SK-N-MC (cell line): ENCODE results near the gene TRMO.
"Not testable (repeated sequence)": the region's sequence is repeated elsewhere in the genome, so short reads cannot be mapped to it uniquely, and the experiment has no call there.

Source experiments
- DNase-seq: peaks from one replicate; pipeline ENCODE4 v3.0.0-alpha.2; 2011; ENCODE audit warnings: low read depth, low spot score
- H3K27ac ChIP-seq: fragments of 200-600 bp; sonication (generic); 2 replicates; pipeline ENCODE4 v1.5.1; 2016; ENCODE audit warnings: mixed run types
- H3K36me3 ChIP-seq: fragments of 200-600 bp; sonication (generic); 2 replicates; pipeline ENCODE4 v1.6.1; 2017; ENCODE audit warnings: antibody characterized with exemption, low read length, mixed read lengths; ENCODE audit not compliant: insufficient read depth
- H3K4me3 ChIP-seq: fragments of 200-600 bp; sonication (generic); 2 replicates; pipeline ENCODE4 v1.5.1; 2016
- H3K9ac ChIP-seq: fragments of 200-600 bp; sonication (generic); 2 replicates; pipeline ENCODE4 v1.8.0; 2017; ENCODE audit warnings: mixed run types, mixed read lengths; ENCODE audit not compliant: insufficient read length
- H3K9me3 ChIP-seq: fragments of 200-600 bp; sonication (generic); 2 replicates; pipeline ENCODE4 v1.6.1; 2017; ENCODE audit warnings: low read depth, mild to moderate bottlenecking, antibody characterized with exemption, low read length, moderate library complexity, mixed read lengths
- EZH2 ChIP-seq: fragments of 200-600 bp; sonication (generic); IDR thresholded peaks from one replicate; pipeline ENCODE4 v1.6.1; 2017; ENCODE audit warnings: antibody characterized with exemption
- FOXP2 ChIP-seq: optimal IDR thresholded peaks from 2 replicates; pipeline ENCODE3; 2011; ENCODE audit warnings: mild to moderate bottlenecking, moderate library complexity; ENCODE audit not compliant: insufficient read depth; ENCODE audit errors: extremely low read length, control extremely low read depth
- POLR2AphosphoS5 ChIP-seq: IDR thresholded peaks from 2 replicates; pipeline ENCODE4 v1.6.1; 2012; ENCODE audit warnings: mild to moderate bottlenecking, low read depth, low read length, borderline replicate concordance

Gene TRMO

GRCh38 chr9:97961361-97961760 is 39.1 kb upstream of the TRMO start:
- TF ChIP-seq FOXP2 (no peak), POLR2AphosphoS5 (no peak)

GRCh38 chr9:97960678-97961328 is 38.5 kb upstream of the TRMO start:
- not testable (repeated sequence) for H3K4me3 ChIP-seq, DNase-seq, H3K9me3 ChIP-seq, H3K27ac ChIP-seq, H3K36me3 ChIP-seq, H3K9ac ChIP-seq

More at GRCh38 chr9:97961361-97961760, 39.1 kb upstream of the TRMO start:
- H3K9ac ChIP-seq = no peak overlapping the region
- H3K9me3 ChIP-seq = no peaks in the 10 kb centered on the region
- H3K4me3 ChIP-seq = no peak overlapping the region
- no peaks in the 10 kb centered on the region for H3K36me3 ChIP-seq
- no peak overlapping the region for H3K27ac ChIP-seq
- DNase-seq = no peak

GRCh38 chr9:97959585-97959984 is 37.3 kb upstream of the TRMO start:
- H3K27ac ChIP-seq = no peak overlapping the region
- no peak overlapping the region for H3K9ac ChIP-seq
- H3K9me3 ChIP-seq = no peaks in the 10 kb centered on the region
- no peak overlapping the region for H3K4me3 ChIP-seq
- TF ChIP-seq EZH2 (no peak), POLR2AphosphoS5 (no peak), FOXP2 (no peak)
- DNase-seq = no peak
- H3K36me3 ChIP-seq = no peaks in the 10 kb centered on the region

- Histone ChIP-seq H3K9me3 (no peaks in the 10 kb centered on the region), H3K36me3 (no peaks in the 10 kb centered on the region), H3K27ac (no peak overlapping the region), H3K4me3 (no peak overlapping the region), H3K9ac (no peak overlapping the region)
- DNase-seq = no peak
- TF ChIP-seq POLR2AphosphoS5 (no peak), EZH2 (no peak), FOXP2 (no peak)
Measured at GRCh38 chr9:97958812-97959511, 36.7 kb upstream of the TRMO start.

- Histone ChIP-seq H3K9me3 (no peaks in the 10 kb centered on the region), H3K36me3 (no peaks in the 10 kb centered on the region), H3K4me3 (no peak overlapping the region), H3K9ac (no peak overlapping the region), H3K27ac (no peak overlapping the region)
- no peak for DNase-seq
- no peak for TF ChIP-seq EZH2
- TF ChIP-seq POLR2AphosphoS5 = no peak
- no peak for TF ChIP-seq FOXP2
Measured at GRCh38 chr9:97956331-97956730, 34.0 kb upstream of the TRMO start.

GRCh38 chr9:97954550-97954989 is 32.3 kb upstream of the TRMO start:
- Histone ChIP-seq H3K9ac (no peak overlapping the region), H3K36me3 (no peaks in the 10 kb centered on the region), H3K27ac (no peak overlapping the region), H3K9me3 (no peaks in the 10 kb centered on the region), H3K4me3 (no peak overlapping the region)
- DNase-seq = no peak
- no peak for TF ChIP-seq FOXP2
- TF ChIP-seq POLR2AphosphoS5 = no peak
- no peak for TF ChIP-seq EZH2

GRCh38 chr9:97950873-97951272 is 28.6 kb upstream of the TRMO start:
- H3K27ac ChIP-seq, DNase-seq, H3K36me3 ChIP-seq, H3K9me3 ChIP-seq, H3K4me3 ChIP-seq, H3K9ac ChIP-seq: not testable (repeated sequence)

- H3K27ac ChIP-seq, DNase-seq, H3K9ac ChIP-seq, H3K4me3 ChIP-seq, H3K36me3 ChIP-seq, H3K9me3 ChIP-seq: not testable (repeated sequence)
Measured at GRCh38 chr9:97947094-97947493, 24.8 kb upstream of the TRMO start.

GRCh38 chr9:97945470-97945869 is 23.2 kb upstream of the TRMO start:
- not testable (repeated sequence) for H3K9ac ChIP-seq, H3K4me3 ChIP-seq, H3K36me3 ChIP-seq, H3K27ac ChIP-seq, DNase-seq, H3K9me3 ChIP-seq

GRCh38 chr9:97944612-97945011 is 22.3 kb upstream of the TRMO start:
- Histone ChIP-seq H3K9ac (no peak overlapping the region), H3K9me3 (no peaks in the 10 kb centered on the region), H3K4me3 (no peak overlapping the region), H3K27ac (no peak overlapping the region), H3K36me3 (no peaks in the 10 kb centered on the region)
- TF ChIP-seq FOXP2 (no peak), EZH2 (no peak), POLR2AphosphoS5 (no peak)
- no peak for DNase-seq
